ENCODE data around the gene HOMER2. TPM values are rescaled to one million over a fixed set of nuclear protein-coding genes. Genes with fewer than 3 reads are reported as not detected.

HOMER2 gene
- total and polyA plus RNA-seq, 2 of the 13 experiments (the other 11 are each of a cell fraction or from before 2014, with no cell fraction given): 12.9 to 14.1 TPM

DNA sequence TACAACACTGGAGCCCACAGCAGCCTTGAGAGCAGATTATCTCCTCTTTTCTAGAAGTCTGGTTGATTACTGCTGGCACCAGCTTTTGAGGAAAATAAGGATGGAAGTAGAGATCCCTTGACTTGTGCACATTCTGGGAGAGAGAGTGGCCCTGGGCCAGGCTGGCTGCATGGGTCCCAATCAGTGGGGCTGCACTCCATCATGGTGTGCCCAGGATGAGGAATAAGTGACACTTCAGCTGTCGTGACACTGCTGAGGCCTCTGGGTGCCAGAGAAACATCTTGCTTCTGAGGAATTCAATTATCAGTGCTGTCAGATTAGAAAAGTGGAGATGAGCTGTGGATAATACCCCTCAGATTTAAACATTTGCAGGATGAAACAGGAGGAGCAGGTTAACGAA is 42.6 kb upstream of the HOMER2 start:
- TF ChIP-seq, protein P1, sequence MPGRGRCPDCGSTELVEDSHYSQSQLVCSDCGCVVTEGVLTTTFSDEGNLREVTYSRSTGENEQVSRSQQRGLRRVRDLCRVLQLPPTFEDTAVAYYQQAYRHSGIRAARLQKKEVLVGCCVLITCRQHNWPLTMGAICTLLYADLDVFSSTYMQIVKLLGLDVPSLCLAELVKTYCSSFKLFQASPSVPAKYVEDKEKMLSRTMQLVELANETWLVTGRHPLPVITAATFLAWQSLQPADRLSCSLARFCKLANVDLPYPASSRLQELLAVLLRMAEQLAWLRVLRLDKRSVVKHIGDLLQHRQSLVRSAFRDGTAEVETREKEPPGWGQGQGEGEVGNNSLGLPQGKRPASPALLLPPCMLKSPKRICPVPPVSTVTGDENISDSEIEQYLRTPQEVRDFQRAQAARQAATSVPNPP (CRISPR knock-in tag; IDR thresholded peaks at IDR 0.05): no peak
- no peak for TF ChIP-seq MYNN (CRISPR knock-in tag; IDR thresholded peaks at IDR 0.05; ENCODE audit: low read depth)
- no peak for TF ChIP-seq ZNF335 (CRISPR knock-in tag; IDR thresholded peaks at IDR 0.05)
- in situ Hi-C loops (cut with HindIII; ENCODE audit: extremely low pct_ligation_motif_present, low pct_unique_long_range_greater_than_20kb): no loop called here
- H3K36me3 ChIP-seq (replicated peaks in 1 of 2; ENCODE audit: control insufficient read depth in 1 of 2, insufficient read depth in 2 of 2, low read length in 2 of 2): 0 out of 5 replicates have a peak, but pooled peaks cover 0 to 3% of the 10 kb centered on the region in 2 experiments
- no peak overlapping the region for H2AFZ ChIP-seq (ENCODE audit: low read length)
- no TSS peak for BruUV-seq (replicated peaks)
- H3K27me3 ChIP-seq (ENCODE audit: control insufficient read depth in 1 of 2, insufficient read depth in 2 of 2, low read length in 2 of 2): no peaks in the 10 kb centered on the region
- ChIA-PET POLR2A (interaction anchor here (0.8 to 2.1 kb wide), 3 partner anchors 9 to 245 kb away, joined by 3 to 4 read pairs (median 3); partner anchors contain the start of gene RAMAC), CTCF (ENCODE audit: low intra/inter-chr PET ratio, low total read pairs) (no interaction called here)
- H3K4me2 ChIP-seq (ENCODE audit: low read depth, low read length): no peak overlapping the region
- H3K9me3 ChIP-seq (ENCODE audit: low read length): no peaks in the 10 kb centered on the region
- no peaks in the 10 kb centered on the region for H3K79me2 ChIP-seq (ENCODE audit: insufficient read depth, low read length)
- no peak overlapping the region for H3K4me3 ChIP-seq (replicated peaks in 1 of 3; ENCODE audit: insufficient read depth in 1 of 3, low read depth in 2 of 3, low read length in 3 of 3)
- no peaks in the 10 kb centered on the region for H4K20me1 ChIP-seq (ENCODE audit: insufficient read depth, low read length)
- no peak for ATAC-seq
- H3K9ac ChIP-seq (ENCODE audit: insufficient read depth, low read depth, low read length): no peak overlapping the region
- FAIRE-seq: no peak
- H3K27ac ChIP-seq (ENCODE audit: extremely low read length, insufficient read depth, low read length): no peak overlapping the region
- DNase-seq (ENCODE audit: low spot score): no peak
- intact Hi-C loops (cut with micrococcal nuclease; ENCODE audit: unreplicated experiment): no loop called here
- WGBS (ENCODE audit: low lambda C conversion rate): 97% methylated on average over 2 of the region's 2 CpGs
- H3K4me1 ChIP-seq (ENCODE audit: insufficient read depth, low read length): no peaks in the 10 kb centered on the region

DNA sequence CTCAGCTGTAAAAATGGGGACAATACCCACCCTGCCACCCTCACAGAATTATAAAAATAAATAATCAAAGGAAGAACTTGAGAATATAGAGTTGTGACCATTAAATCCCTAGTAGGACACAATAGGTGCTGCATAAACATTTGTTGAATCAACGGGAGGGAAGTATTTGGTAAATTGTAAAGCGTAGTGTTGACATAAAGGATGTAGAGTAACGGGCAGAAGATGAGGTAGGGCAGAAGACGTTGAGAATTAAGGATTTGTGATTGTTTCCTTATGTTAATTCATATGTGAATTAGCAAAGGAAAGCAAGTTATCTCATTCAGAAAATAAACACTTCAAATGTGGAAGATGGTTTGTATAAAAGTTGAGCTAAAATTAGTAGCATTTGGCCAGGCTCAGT is 40.6 kb upstream of the HOMER2 start:
- BruUV-seq (replicated peaks): no TSS peak
- H3K27ac ChIP-seq (ENCODE audit: extremely low read length, insufficient read depth, low read length): no peak overlapping the region
- no peak overlapping the region for H3K9ac ChIP-seq (ENCODE audit: insufficient read depth, low read depth, low read length)
- H2AFZ ChIP-seq (ENCODE audit: low read length): no peak overlapping the region
- no peak for FAIRE-seq
- POLR2A ChIA-PET: interaction anchor here (2.4 kb wide), 1 partner anchor 18 kb away, joined by 7 read pairs; the partner anchor contains the start of gene C15orf40
- peaks cover 0 to 12% of the 10 kb centered on the region in 2 experiments; a peak in 1 of 5 replicates for H3K36me3 ChIP-seq (replicated peaks in 1 of 2; ENCODE audit: control insufficient read depth in 1 of 2, insufficient read depth in 2 of 2, low read length in 2 of 2)
- intact Hi-C loops (cut with micrococcal nuclease; ENCODE audit: unreplicated experiment): no loop called here
- in situ Hi-C loops (cut with HindIII; ENCODE audit: extremely low pct_ligation_motif_present, low pct_unique_long_range_greater_than_20kb): no loop called here
- H3K9me3 ChIP-seq (ENCODE audit: low read length): no peaks in the 10 kb centered on the region
- TF ChIP-seq RXRA (CRISPR knock-in tag; IDR thresholded peaks at IDR 0.05) (no peak), RFXAP (CRISPR knock-in tag; IDR thresholded peaks at IDR 0.05; ENCODE audit: borderline replicate concordance) (no peak), NCOA1 (CRISPR knock-in tag; IDR thresholded peaks at IDR 0.05) (no peak), NAIF1 (CRISPR knock-in tag; IDR thresholded peaks at IDR 0.05; ENCODE audit: borderline replicate concordance) (no peak), GABPB1 (CRISPR knock-in tag; IDR thresholded peaks at IDR 0.05) (no peak), ZNF510 (CRISPR knock-in tag; IDR thresholded peaks at IDR 0.05; ENCODE audit: low read depth) (no peak), HOXA3 (CRISPR knock-in tag; IDR thresholded peaks at IDR 0.05) (no peak), TBP (CRISPR knock-in tag; IDR thresholded peaks at IDR 0.05) (no peak), ZNF703 (CRISPR knock-in tag; IDR thresholded peaks at IDR 0.05; ENCODE audit: borderline replicate concordance) (no peak)
- TF ChIP-seq, protein P2, sequence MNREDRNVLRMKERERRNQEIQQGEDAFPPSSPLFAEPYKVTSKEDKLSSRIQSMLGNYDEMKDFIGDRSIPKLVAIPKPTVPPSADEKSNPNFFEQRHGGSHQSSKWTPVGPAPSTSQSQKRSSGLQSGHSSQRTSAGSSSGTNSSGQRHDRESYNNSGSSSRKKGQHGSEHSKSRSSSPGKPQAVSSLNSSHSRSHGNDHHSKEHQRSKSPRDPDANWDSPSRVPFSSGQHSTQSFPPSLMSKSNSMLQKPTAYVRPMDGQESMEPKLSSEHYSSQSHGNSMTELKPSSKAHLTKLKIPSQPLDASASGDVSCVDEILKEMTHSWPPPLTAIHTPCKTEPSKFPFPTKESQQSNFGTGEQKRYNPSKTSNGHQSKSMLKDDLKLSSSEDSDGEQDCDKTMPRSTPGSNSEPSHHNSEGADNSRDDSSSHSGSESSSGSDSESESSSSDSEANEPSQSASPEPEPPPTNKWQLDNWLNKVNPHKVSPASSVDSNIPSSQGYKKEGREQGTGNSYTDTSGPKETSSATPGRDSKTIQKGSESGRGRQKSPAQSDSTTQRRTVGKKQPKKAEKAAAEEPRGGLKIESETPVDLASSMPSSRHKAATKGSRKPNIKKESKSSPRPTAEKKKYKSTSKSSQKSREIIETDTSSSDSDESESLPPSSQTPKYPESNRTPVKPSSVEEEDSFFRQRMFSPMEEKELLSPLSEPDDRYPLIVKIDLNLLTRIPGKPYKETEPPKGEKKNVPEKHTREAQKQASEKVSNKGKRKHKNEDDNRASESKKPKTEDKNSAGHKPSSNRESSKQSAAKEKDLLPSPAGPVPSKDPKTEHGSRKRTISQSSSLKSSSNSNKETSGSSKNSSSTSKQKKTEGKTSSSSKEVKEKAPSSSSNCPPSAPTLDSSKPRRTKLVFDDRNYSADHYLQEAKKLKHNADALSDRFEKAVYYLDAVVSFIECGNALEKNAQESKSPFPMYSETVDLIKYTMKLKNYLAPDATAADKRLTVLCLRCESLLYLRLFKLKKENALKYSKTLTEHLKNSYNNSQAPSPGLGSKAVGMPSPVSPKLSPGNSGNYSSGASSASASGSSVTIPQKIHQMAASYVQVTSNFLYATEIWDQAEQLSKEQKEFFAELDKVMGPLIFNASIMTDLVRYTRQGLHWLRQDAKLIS (CRISPR knock-in tag; IDR thresholded peaks at IDR 0.05): no peak
- TF ChIP-seq, protein P3, sequence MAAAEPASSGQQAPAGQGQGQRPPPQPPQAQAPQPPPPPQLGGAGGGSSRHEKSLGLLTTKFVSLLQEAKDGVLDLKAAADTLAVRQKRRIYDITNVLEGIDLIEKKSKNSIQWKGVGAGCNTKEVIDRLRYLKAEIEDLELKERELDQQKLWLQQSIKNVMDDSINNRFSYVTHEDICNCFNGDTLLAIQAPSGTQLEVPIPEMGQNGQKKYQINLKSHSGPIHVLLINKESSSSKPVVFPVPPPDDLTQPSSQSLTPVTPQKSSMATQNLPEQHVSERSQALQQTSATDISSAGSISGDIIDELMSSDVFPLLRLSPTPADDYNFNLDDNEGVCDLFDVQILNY (CRISPR knock-in tag; conservative IDR thresholded peaks at IDR 0.05): no peak
- H4K20me1 ChIP-seq (ENCODE audit: insufficient read depth, low read length): no peaks in the 10 kb centered on the region
- H3K4me1 ChIP-seq (ENCODE audit: insufficient read depth, low read length): peaks cover under 1% of the 10 kb centered on the region; the same call in 1 of the 2 replicates
- no peak overlapping the region for H3K4me2 ChIP-seq (ENCODE audit: low read depth, low read length)
- CTCF ChIA-PET (ENCODE audit: low intra/inter-chr PET ratio, low total read pairs): no interaction called here
- no peaks in the 10 kb centered on the region for H3K79me2 ChIP-seq (ENCODE audit: insufficient read depth, low read length)
- H3K4me3 ChIP-seq (replicated peaks in 1 of 3; ENCODE audit: insufficient read depth in 1 of 3, low read depth in 2 of 3, low read length in 3 of 3): no peak overlapping the region
- no peaks in the 10 kb centered on the region; a peak in 1 of 5 replicates for H3K27me3 ChIP-seq (ENCODE audit: control insufficient read depth in 1 of 2, insufficient read depth in 2 of 2, low read length in 2 of 2)
- 96% methylated on average over 4 of the region's 4 CpGs for WGBS (ENCODE audit: low lambda C conversion rate)
- DNase-seq (ENCODE audit: low spot score): no peak
- ATAC-seq: no peak
